Left ventricle myocardium inferior (tissue), 1 donor: ENCODE results near the gene C1orf167. TPM values are rescaled to one million over a fixed set of nuclear protein-coding genes. Genes with fewer than 3 reads are reported as not detected.

Experiments used
- DNase-seq: peaks from one replicate; pipeline ENCODE4 v3.0.0-alpha.2; 2020
- H3K27ac ChIP-seq: fragments of 200-600 bp; replicated peaks from 2 replicates; pipeline ENCODE4 v1.8.0; 2021
- H3K27me3 ChIP-seq: fragments of 200-600 bp; 2 replicates; pipeline ENCODE4 v1.8.0; 2021; ENCODE audit warnings: low read depth
- H3K36me3 ChIP-seq: fragments of 200-600 bp; 2 replicates; pipeline ENCODE4 v1.8.0; 2021
- H3K4me1 ChIP-seq: fragments of 200-600 bp; 2 replicates; pipeline ENCODE4 v1.8.0; 2021
- H3K4me3 ChIP-seq: fragments of 200-600 bp; 2 replicates; pipeline ENCODE4 v1.8.0; 2021; ENCODE audit warnings: mild to moderate bottlenecking, moderate library complexity
- H3K9me3 ChIP-seq: fragments of 200-600 bp; replicated peaks from 2 replicates; pipeline ENCODE4 v1.8.0; 2021
- CTCF ChIP-seq: fragments of 200-600 bp; IDR thresholded peaks from 2 replicates; pipeline ENCODE4 v1.8.0; 2021; ENCODE audit warnings: antibody characterized with exemption, mild to moderate bottlenecking, borderline replicate concordance
- intact Hi-C: fragments of 100-400 bp; cut with micrococcal nuclease; formaldehyde crosslinking; loops from one replicate; pipeline ENCODE4 v1.11.0; 2022
- total RNA-seq: library from RNA; stranded (reverse); fragmentation: NEBNext Ultra II Directional; extraction: Animal tissue kit (Norgen Biotek cat#: 25700); gene quantifications from one replicate; pipeline ENCODE4 v1.2.1, GENCODE V29; 2021
- donor health status: DM: no; HTN: yes; CAD: no; lungs with severe emphysema.

C1orf167 gene
- total RNA-seq, 1 donor from 2014 or later = 2.5 TPM

- no peaks in the 10 kb centered on the region for H3K27me3 ChIP-seq
- no peak for TF ChIP-seq CTCF
- no peak for DNase-seq
- no peaks in the 10 kb centered on the region for H3K9me3 ChIP-seq
- H3K36me3 ChIP-seq = no peaks in the 10 kb centered on the region
- peaks cover 30% of the 10 kb centered on the region for H3K4me1 ChIP-seq
- no peak overlapping the region for H3K27ac ChIP-seq
- intact Hi-C loops = no loop called here
- no peak overlapping the region for H3K4me3 ChIP-seq
Observed at GRCh38 chr1:11782127-11782708, 20.2 kb downstream of the C1orf167 start.

GRCh38 chr1:11783556-11783955 is 21.6 kb downstream of the C1orf167 start:
- intact Hi-C loops = no loop called here
- Histone ChIP-seq H3K4me1 (peaks cover 44% of the 10 kb centered on the region), H3K9me3 (no peaks in the 10 kb centered on the region), H3K36me3 (no peaks in the 10 kb centered on the region), H3K27ac (no peak overlapping the region), H3K27me3 (no peaks in the 10 kb centered on the region), H3K4me3 (no peak overlapping the region)
- no peak for DNase-seq
- no peak for TF ChIP-seq CTCF

- H3K4me1 ChIP-seq = peaks cover 52% of the 10 kb centered on the region
- H3K27me3 ChIP-seq = no peaks in the 10 kb centered on the region
- intact Hi-C loops = no loop called here
- no peak for DNase-seq
- peak overlapping the region; percentile 98 for H3K27ac ChIP-seq
- H3K36me3 ChIP-seq = no peaks in the 10 kb centered on the region
- no peak for TF ChIP-seq CTCF
- H3K9me3 ChIP-seq = no peaks in the 10 kb centered on the region
- peak overlapping the region; percentile 60 for H3K4me3 ChIP-seq
Observed at GRCh38 chr1:11784256-11784992, 22.4 kb downstream of the C1orf167 start.

- peak; percentile 96 for TF ChIP-seq CTCF
- H3K4me1 ChIP-seq = peaks cover 60% of the 10 kb centered on the region
- peak; percentile 78 for DNase-seq
Observed at GRCh38 chr1:11784993-11785769, 23.2 kb downstream of the C1orf167 start.

GRCh38 chr1:11786168-11786567 is 24.2 kb downstream of the C1orf167 start:
- Histone ChIP-seq H3K36me3 (peaks cover 6% of the 10 kb centered on the region), H3K4me1 (peaks cover 68% of the 10 kb centered on the region), H3K27ac (peak overlapping the region; percentile 98), H3K27me3 (no peaks in the 10 kb centered on the region), H3K4me3 (no peak overlapping the region), H3K9me3 (no peaks in the 10 kb centered on the region)
- no peak for DNase-seq
- intact Hi-C loops = no loop called here
- TF ChIP-seq CTCF = no peak

More at GRCh38 chr1:11784993-11785769, 23.2 kb downstream of the C1orf167 start:
- Histone ChIP-seq H3K27ac (peak overlapping the region; percentile 98), H3K4me3 (peak overlapping the region; percentile 60), H3K36me3 (peaks cover 4% of the 10 kb centered on the region), H3K27me3 (no peaks in the 10 kb centered on the region), H3K9me3 (no peaks in the 10 kb centered on the region)
- intact Hi-C loops = no loop called here
